GM18951 (cell line): Measurements from ENCODE around the gene IER3.
"Not testable (repeated sequence)": the region's sequence is repeated elsewhere in the genome, so short reads cannot be mapped to it uniquely, and the experiment has no call there.

Experiments
- POLR2A ChIP-seq: IDR thresholded peaks from 4 replicates; pipeline ENCODE4 v1.6.1; 2011; ENCODE audit warnings: mild to moderate bottlenecking; ENCODE audit not compliant: insufficient read length, insufficient read depth; ENCODE audit errors: extremely low read depth
- in situ Hi-C: fragments of 300-500 bp; cut with MboI; formaldehyde crosslinking; loops from one replicate; pipeline ENCODE4 v1.12.0; 2022; ENCODE audit warnings: low sequenced_read_pairs, mixed read lengths, inconsistent platforms; ENCODE audit not compliant: unreplicated experiment

The IER3 gene

GRCh38 chr6:30777155-30777485 lies 32.8 kb upstream of the IER3 start:
- in situ Hi-C loops, result no loop called here
- TF ChIP-seq POLR2A, result no peak

- no peak for TF ChIP-seq POLR2A
- in situ Hi-C loops, result no loop called here
These were observed 32.2 kb upstream of the IER3 start for GRCh38 chr6:30776390-30777154.

- no peak for TF ChIP-seq POLR2A
- in situ Hi-C loops, result no loop called here
These were observed 30.8 kb upstream of the IER3 start for GRCh38 chr6:30775104-30775503.

GRCh38 chr6:30774701-30775100 lies 30.4 kb upstream of the IER3 start:
- in situ Hi-C loops, result no loop called here
- TF ChIP-seq POLR2A, result no peak

- no peak for TF ChIP-seq POLR2A
- in situ Hi-C loops, result no loop called here
These were observed 26.2 kb upstream of the IER3 start for GRCh38 chr6:30770592-30770991.

GRCh38 chr6:30769853-30770524 lies 25.6 kb upstream of the IER3 start:
- no peak for TF ChIP-seq POLR2A
- in situ Hi-C loops, result no loop called here

GRCh38 chr6:30769088-30769852 lies 24.9 kb upstream of the IER3 start:
- in situ Hi-C loops, result no loop called here
- no peak for TF ChIP-seq POLR2A

GRCh38 chr6:30768634-30769087 lies 24.3 kb upstream of the IER3 start:
- no peak for TF ChIP-seq POLR2A
- in situ Hi-C loops, result no loop called here

GRCh38 chr6:30767944-30768301 lies 23.6 kb upstream of the IER3 start:
- in situ Hi-C loops, result no loop called here
- no peak for TF ChIP-seq POLR2A

- TF ChIP-seq POLR2A, result no peak
- in situ Hi-C loops, result no loop called here
These were observed 23.0 kb upstream of the IER3 start for GRCh38 chr6:30767158-30767943.

GRCh38 chr6:30766461-30767157 lies 22.3 kb upstream of the IER3 start:
- no peak for TF ChIP-seq POLR2A
- in situ Hi-C loops, result no loop called here

GRCh38 chr6:30765495-30765894 lies 21.1 kb upstream of the IER3 start:
- in situ Hi-C loops, result not testable (repeated sequence)

- in situ Hi-C loops, result not testable (repeated sequence)
These were observed 20.2 kb upstream of the IER3 start for GRCh38 chr6:30764490-30765043.
